ENCODE results near the gene TNFRSF19.
"Not testable (repeated sequence)": the region's sequence is repeated elsewhere in the genome, so short reads cannot be mapped to it uniquely, and the experiment has no call there.

TNFRSF19 gene, protein sequence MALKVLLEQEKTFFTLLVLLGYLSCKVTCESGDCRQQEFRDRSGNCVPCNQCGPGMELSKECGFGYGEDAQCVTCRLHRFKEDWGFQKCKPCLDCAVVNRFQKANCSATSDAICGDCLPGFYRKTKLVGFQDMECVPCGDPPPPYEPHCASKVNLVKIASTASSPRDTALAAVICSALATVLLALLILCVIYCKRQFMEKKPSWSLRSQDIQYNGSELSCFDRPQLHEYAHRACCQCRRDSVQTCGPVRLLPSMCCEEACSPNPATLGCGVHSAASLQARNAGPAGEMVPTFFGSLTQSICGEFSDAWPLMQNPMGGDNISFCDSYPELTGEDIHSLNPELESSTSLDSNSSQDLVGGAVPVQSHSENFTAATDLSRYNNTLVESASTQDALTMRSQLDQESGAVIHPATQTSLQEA

DNA sequence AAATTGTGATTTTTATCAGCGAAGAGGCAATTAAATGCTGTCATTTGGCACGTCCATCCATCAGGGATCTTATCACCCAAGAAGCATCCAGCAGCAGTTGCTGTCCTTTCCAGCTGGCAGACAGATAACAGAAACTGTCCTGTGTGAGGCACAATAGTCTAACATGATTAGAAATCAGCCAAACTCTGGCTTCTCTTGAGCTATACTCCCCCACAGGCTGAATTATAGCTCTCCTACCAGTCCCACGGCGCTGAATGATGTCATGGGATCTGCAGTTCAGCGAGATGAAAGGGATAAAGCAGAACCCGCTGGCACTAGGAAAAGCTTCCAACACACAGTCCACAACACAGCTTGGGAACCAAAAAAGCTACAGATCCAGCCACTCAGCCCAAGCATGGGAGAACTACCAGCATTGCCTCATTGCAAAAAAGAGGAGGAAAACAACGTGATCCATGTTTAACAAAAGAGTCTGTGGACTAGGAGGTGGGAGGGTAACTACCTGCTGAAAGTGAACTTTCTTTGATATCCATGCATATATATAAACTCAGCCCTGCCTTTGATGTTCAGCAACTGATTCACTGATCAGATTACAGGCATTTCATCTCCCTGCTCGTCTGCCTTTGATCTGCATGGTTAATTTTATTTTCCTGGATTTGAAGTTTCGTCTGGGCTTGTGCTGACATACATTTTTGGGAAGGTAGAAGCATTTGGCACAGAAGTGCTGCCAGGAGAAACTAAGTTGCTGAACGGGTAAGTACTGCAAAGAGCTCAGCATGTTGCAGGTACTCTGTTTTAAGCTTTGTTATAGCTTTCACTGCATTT, at the start of gene TNFRSF19:
TSS of gene TNFRSF19 (plus strand) at position 314 of the 822 bp plus-strand sequence. CDS start 19,772 bp downstream, outside the sequence.
- DNase-seq (ENCODE audit: low read depth, low spot score), result no peak
- no peak within 1 kb of the TSS for H3K27ac ChIP-seq

DNA sequence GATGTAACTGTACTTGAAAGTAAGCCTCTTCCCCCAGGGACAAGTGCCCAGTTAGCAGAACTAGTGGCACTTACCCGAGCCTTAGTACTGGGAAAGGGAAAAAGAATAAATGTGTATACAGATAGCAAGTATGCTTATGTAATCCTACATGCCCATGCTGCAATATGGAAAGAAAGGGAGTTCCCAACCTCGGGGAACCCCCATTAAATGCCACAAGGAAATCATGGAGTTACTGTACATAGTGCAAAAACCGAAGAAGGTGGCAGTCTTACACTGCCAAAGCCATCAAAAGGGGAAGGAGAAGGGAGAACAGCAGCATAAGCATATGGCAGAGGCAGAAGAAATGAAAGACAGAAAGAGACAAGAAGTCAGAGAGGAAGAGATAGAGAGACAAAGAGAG, 40.3 kb upstream of the TNFRSF19 start:
- not testable (repeated sequence) for H3K27ac ChIP-seq; DNase-seq (ENCODE audit: low read depth, low spot score)

DNA sequence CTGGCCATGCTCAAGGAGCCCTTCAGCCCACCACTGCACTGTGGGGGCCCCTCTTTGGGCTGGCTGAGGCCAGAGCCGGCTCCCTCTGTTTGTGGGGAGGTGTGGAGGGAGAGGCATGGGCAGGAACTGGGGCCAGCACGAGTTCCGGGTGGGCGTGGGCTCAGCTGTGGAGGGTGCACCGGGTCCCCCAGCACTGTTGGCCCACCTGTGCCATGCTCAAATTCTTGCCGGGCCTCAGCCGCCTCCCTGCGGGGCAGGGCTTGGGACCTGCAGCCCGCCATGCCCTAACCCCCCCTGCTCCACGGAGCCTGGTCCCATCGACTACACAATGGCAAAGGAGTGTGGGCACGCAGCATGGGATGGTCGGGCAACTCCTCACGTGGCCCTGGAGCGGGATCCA, 38.8 kb upstream of the TNFRSF19 start:
- DNase-seq (ENCODE audit: low read depth, low spot score), result no peak
- H3K27ac ChIP-seq, result no peak overlapping the region

DNA sequence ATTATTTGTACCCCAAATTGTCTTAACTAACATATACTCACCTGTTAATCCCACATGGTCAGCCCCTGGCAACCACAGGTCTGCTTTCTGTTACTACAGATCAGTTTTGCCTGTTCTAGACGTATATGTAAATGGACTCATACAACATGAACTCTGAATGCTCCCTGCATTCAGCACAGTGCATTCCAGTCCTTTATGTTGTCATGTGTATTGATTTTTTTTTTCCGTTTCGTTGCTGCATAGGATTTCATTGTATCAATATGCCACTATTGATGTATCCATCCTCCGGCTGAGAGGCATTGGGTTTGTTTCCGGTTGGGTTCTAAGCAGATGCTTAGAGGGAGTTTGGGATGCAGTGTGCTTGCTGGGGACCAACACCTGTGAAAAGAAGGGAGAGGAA, 36.1 kb upstream of the TNFRSF19 start:
- no peak for DNase-seq (ENCODE audit: low read depth, low spot score)
- H3K27ac ChIP-seq, result no peak overlapping the region

DNA sequence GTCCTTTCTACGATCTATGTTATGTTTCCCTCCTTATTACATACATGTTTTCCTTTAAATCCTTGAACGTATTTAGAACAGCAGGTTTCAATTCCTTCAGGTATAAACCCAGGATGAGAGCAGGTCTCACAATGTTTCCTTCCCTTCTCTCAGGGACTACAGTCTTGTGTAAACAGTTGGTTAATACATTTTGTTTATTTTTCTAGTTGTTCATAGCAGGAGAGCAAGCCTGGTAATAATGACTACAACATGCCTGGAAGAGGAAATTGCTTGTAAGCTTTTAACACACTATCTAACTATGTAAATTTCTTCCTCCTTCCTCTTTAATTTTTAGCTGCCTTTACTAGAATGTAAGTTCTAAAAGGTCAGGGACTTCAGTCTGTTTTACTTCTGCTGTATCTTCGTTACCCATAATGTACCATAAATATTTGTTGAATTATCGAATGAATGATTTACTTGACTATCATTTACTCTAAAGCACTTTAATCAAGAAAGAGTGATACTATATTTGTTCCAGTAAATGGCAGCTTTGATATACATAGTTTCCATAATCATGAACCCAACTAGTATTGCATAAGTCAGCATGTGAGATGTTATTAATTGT, 28.9 kb upstream of the TNFRSF19 start:
- no peak overlapping the region for H3K27ac ChIP-seq
- DNase-seq (ENCODE audit: low read depth, low spot score), result no peak

DNA sequence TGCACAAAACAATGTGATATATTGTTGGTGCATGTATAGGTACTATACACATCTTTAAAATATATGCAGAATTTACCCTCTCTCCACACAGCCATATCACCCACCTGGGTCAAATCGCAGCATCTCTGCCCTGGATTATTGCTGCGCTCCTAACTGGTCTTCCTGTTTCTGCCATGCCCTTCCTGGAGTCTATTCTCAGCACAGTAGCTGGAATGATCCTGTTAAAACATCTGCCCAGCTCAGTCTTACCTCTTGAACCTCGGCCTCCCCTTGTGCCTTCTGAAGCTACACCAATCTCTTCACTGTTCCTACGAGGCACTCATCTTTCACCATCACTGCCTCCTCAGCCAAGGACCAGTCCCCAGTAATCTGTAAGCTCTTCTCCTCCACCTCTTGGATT, 25.5 kb upstream of the TNFRSF19 start:
- no peak overlapping the region for H3K27ac ChIP-seq
- DNase-seq (ENCODE audit: low read depth, low spot score), result no peak

DNA sequence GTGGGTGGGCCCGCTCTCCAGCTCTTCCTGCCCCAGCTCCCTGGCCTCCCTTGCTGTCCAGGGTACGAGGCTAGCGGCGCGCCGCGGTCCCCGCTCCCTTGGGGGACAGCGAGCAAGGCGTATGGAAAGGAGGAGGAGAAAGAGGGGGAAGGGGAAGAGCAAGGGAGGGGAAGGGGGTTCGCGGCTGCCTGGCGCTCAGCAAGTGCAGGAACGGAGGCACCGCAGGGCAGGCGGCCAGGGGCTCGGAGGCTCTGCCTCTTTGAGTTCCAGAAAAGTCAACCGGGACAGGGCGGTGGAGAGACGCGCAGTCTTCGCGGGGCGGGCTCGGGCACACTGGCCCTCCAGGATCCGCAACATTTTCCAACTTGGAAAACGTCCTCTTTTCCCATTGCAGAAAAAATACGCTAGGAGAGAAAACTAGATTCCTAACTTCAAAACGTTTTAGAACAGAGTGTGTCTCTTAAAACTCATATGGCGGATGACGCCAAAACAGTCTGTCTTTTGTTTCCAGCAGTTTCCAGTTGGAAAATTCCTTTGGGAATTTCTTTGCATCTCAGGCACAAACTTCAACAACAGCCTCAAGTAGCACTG, 23.1 kb upstream of the TNFRSF19 start:
- DNase-seq (ENCODE audit: low read depth, low spot score), result no peak

DNA sequence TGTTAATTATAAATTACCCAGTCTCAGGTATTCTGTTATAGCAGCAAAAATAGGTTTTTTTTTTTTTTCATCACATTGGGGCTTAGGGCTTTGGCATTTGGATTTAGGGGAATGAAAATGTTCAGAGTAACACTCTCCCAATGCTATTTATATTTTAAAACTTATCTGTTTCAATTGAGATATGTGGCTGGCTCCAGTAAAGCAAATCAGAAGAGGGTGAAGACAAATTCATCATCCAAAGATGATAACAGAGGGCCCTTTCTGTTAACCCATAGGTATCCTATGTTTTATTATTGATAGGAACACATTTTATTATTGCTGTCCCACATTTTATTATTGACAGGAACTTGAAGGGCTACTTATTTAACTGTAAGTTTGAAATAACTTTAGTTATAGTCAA, 20.5 kb upstream of the TNFRSF19 start:
- no peak for DNase-seq (ENCODE audit: low read depth, low spot score)

More for the DNA sequence above, 23.1 kb upstream of the TNFRSF19 start:
- no peak overlapping the region for H3K27ac ChIP-seq

DNA sequence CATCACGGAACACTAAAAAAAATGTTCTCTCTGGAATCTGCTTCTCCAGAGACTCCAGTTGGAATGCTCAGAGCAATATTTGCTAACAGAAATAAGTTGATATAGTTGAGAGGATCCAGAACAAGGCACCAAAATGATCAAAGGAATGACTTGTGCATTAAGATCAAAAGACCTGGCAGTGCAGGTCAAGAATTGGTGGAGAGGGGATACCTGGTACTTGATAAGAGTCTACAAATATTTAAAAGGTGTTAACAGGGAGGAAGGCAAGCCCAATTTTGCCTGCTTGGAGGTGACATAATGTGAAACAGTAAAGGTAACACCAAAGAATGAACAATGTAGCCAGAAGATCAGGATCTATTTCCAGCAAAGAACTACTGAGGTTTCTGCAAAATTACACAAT, 20.0 kb upstream of the TNFRSF19 start:
- no peak overlapping the region for H3K27ac ChIP-seq
- DNase-seq (ENCODE audit: low read depth, low spot score), result no peak

More for the DNA sequence above, 20.5 kb upstream of the TNFRSF19 start:
- no peak overlapping the region for H3K27ac ChIP-seq

DNA sequence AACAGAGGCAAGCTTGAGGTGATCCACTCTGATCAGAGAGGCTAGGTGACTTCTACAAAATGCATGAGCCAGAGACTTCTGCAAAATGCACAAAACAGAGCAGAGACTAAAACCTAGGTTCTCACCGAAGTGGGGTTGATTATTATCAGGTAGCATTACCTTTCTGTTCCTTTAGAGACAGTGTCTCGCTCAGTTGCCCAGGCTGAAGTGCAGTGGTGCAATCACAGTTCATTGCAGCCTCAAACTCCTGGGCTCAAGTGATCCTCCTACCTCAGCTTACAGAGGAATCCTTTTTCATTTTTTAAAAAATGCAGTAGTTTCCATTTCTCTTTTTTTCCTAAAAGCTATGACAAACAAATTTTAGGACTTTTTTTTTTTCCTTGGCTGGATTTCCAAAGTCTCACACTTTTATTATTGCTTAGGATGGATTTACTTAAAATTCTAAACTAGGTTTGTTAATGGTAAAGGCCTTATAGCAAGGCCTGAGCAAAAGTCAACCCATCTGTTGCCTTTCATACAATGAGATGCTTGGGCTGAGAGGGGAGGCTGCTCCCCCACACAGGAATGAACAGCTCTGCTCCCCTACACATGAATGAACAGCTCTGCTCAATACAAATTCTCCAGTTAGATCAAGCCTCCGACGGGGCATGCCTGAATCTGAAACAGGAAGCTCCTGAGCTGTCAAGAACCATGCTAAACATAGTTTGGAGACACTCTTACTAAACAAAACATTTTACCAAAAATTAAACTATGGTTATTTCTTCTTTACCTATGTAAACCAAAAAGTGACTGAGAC, 18.8 kb upstream of the TNFRSF19 start:
- H3K27ac ChIP-seq, result no peak overlapping the region
- DNase-seq (ENCODE audit: low read depth, low spot score), result no peak

DNA sequence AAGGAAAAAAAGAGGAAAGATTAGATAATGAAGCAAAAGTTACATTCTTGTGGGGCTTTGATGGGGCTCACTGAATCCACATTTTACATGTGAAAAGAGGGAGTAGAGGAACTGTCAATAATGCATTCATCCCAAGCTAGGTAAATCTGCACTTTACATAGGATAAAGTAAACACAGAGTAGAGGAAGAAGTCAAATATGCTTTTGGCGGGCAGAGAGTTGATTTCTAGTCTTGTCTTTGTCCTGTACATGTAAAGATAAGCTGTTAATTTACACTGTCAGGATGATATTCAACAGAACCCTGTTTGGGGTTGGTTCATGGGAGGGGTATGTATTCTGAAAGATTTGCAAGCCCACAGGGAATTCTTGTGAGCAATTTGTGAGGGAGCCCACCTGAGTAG, 18.0 kb upstream of the TNFRSF19 start:
- H3K27ac ChIP-seq, result no peak overlapping the region
- DNase-seq (ENCODE audit: low read depth, low spot score), result no peak

DNA sequence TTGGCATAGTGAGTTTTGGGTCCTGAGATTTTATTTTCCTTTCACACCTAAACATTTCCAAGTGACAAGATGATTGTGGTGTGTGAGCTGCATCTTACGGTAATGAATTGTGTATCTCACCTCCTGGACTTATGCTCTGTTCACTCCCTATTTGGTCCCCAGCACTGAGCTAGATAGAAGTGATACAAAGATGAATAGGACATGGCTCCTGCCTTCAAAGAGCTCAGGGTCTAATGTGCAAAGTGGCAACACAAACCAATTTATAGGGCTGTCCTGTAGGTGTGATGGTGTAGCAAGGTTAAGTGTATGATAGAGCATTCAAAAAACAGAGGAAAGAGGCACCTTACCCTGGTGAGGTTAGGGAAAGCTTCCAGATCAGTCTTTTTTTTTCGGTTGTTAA, 17.6 kb upstream of the TNFRSF19 start:
- no peak overlapping the region for H3K27ac ChIP-seq
- DNase-seq (ENCODE audit: low read depth, low spot score), result no peak

DNA sequence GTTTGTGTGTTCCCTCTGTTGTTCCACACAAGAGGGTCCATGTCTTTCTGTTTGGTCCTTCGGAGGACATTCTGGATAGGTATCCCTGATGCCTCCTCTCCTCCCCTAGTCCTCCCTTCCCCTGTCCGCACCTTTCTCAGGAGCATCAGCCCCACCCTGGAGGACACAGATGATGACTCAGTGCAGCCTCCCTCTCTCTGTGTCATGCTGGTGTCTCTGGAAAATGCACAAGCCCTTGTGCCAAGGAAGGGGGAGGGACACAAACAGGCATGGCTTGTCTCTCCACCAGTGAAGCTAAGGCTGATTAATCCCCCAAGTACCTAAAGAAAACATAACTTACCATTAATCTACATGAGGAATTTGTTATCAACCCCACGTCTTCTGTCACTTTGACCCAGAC, 16.2 kb upstream of the TNFRSF19 start:
- DNase-seq (ENCODE audit: low read depth, low spot score), result peak; percentile 50
- no peak overlapping the region for H3K27ac ChIP-seq

DNA sequence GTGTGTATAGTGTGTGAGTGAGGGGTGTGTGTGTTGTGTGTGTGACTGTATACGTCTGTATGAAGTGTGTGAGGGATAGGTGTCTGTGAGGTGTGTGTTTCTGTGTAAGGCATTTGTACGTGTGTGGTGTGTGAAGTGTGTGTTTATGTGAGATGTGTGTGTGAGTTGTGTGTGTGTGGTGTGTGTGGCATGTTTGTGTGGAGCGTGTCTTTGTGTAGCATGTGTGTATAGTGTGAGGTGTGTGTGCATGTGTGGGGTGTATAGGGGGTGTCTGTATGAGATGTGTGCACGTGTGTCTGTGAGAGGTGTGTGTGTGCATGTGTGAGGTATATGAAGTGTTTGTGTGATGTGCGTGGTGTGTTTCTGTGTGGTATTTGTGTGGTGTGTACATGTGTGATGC, 13.2 kb upstream of the TNFRSF19 start:
- no peak overlapping the region for H3K27ac ChIP-seq
- DNase-seq (ENCODE audit: low read depth, low spot score), result no peak

DNA sequence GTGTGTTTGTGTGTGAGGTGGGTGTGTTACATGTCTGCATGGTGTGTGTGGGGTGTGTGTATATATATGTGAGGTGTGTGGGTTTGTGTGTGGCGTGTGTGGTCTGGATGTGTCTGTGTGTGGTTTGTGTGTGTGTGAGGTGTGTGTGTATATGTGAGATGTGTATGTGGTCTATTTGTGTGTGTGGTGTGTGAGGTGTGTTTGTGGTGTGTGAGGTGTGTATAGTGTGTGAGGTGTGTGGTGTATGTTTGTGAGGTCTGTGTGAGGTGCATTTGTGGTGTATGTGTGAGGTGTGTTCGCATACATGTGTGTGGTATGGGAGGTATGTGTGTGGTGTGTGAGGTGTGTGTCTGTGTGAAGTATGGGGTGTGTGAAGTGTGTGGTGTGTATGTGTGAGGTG, 12.5 kb upstream of the TNFRSF19 start:
- DNase-seq (ENCODE audit: low read depth, low spot score), result no peak
- H3K27ac ChIP-seq, result no peak overlapping the region

DNA sequence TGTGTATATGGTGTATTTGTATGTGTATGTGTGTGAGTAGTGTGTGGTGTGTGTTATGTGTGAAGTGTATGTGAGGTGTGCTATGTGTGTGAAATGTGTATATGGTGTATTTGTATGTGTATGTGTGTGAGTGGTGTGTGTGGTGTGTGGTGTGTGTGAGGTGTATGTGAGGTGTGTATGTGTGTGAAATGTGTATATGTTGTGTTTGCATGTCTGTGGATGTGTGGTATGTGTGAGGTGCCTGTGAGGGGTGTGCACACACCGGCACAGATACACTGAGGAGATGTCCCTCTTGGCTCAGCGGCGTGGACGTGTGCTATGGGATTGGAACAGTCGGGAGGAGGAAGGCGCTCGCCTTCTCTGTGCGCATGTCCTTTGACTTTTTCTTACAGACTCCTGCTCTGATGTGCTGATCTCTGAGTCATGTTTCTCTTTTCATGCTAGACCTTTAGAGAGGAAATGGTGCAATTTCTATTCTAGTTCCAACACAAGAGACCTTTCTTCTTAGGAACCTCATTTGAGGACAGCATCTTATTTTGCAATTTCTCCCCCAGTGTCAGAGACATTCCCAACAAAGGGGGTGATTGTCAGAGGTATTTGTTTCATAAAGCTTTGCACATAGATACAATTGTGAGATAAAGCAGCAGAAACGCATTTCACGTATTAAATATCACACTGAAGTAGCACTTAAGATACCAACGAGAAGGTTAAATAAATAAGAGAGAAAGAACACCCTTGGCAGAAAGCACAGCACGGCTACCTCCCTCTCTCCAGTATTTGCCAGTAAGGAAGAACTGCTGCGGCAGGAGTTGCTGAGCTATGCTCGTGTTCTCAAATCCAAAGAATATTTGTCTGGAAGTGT, 11.3 kb upstream of the TNFRSF19 start:
- DNase-seq (ENCODE audit: low read depth, low spot score), result peak; percentile 75
- H3K27ac ChIP-seq, result peak overlapping the region; percentile 96

DNA sequence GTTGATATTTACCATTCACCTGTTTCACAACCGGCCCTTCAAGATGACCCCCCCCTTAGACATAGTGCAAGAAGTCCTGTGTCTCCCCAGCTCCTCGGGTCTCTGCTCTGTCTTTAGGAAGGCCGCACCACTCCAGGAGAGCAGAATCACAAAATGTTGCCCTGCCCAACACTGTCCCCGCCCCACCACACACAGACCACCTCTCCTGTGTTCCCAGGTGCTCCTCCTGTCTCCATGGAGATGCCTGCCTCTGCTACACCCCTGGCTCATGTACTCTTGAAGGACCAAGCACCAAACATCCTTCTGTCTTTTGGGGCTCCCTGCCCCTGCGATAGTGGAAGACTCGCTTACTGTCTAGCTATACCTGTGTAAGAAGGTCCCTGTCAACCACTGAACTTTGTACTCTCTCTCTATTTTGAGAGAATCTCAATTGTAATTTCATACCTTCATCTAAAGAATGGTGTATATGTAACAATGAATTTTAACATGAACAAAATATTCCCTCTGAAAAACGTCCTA, 9.6 kb upstream of the TNFRSF19 start:
- H3K27ac ChIP-seq, result no peak overlapping the region
- no peak for DNase-seq (ENCODE audit: low read depth, low spot score)

DNA sequence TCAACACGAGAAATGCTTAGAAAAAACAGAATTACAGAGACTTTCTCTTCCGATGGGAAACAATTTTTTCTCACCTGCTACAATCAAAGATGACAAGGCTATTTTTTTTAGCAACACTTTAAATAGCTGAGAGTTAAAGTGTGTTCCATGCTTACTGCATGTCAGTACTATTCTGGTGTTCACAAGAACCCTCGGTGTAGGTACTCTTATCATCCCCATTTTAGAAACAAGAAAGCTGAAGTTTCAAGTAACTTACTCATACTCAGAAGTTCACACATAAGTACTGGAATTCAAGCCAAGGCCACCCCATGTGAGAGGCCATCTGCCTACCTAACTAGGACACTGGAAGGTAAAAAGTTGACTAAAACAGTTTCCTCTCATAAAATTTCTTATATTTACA, 9.0 kb upstream of the TNFRSF19 start:
- no peak overlapping the region for H3K27ac ChIP-seq
- no peak for DNase-seq (ENCODE audit: low read depth, low spot score)

Data from epithelial cell of prostate (primary cell).